Measurements from ENCODE around the gene SEPTIN10.

DNA sequence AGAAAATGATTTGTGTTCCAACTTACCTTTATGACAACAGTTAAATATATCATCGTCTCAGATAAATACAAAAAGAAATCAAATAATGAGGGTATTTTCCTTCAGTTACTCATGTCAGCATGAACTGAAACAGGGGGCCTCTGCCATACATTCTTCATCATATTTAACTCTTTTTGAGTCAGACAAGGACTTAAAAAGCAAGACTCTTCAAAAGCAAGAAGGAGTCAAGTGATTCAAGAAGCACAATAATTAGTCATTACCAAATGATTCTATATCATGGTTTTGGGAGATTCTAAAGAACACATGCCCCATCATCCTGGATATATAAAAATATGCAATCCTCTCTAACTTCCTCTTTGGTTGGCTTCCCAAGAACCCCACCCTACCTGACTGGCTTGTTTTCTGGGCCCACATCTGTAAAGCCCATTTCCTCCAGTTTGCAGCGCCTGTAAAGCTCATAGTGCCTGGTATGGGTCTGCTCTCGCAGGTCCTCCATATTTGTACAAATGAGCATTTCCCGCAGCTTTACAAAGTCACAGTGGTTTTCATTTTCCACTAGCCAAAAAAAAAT, 49.7 kb downstream of the SEPTIN10 start:
- TF ChIP-seq, protein P1, sequence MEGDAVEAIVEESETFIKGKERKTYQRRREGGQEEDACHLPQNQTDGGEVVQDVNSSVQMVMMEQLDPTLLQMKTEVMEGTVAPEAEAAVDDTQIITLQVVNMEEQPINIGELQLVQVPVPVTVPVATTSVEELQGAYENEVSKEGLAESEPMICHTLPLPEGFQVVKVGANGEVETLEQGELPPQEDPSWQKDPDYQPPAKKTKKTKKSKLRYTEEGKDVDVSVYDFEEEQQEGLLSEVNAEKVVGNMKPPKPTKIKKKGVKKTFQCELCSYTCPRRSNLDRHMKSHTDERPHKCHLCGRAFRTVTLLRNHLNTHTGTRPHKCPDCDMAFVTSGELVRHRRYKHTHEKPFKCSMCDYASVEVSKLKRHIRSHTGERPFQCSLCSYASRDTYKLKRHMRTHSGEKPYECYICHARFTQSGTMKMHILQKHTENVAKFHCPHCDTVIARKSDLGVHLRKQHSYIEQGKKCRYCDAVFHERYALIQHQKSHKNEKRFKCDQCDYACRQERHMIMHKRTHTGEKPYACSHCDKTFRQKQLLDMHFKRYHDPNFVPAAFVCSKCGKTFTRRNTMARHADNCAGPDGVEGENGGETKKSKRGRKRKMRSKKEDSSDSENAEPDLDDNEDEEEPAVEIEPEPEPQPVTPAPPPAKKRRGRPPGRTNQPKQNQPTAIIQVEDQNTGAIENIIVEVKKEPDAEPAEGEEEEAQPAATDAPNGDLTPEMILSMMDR (IDR thresholded peaks at IDR 0.05; ENCODE audit: insufficient read depth, low read depth, low read length), result no peak
- TF ChIP-seq EZH2 (IDR thresholded peaks at IDR 0.05; ENCODE audit: insufficient read depth, low read length), result no peak

All from astrocyte (in vitro differentiated cells and primary cell).